Measurements from ENCODE around the gene TNFRSF25. TPM values are rescaled to one million over a fixed set of nuclear protein-coding genes. Genes with fewer than 3 reads are reported as not detected.

Gene TNFRSF25
- total and polyA plus RNA-seq, 10 of the 15 experiments (the other 5 are each of a cell fraction or from before 2014, with no cell fraction given), result 0.23 to 8.6 (median 0.46) TPM; not detected in 5

- no peak overlapping the region for H3K27ac ChIP-seq (ENCODE audit: control insufficient read depth, insufficient read depth)
- H4K20me1 ChIP-seq (ENCODE audit: control insufficient read depth, insufficient read depth), result peaks cover 4% of the 10 kb centered on the region
- H3K4me3 ChIP-seq, result no peak overlapping the region
- POLR2A ChIA-PET, result no interaction called here
- no peak for ATAC-seq
- H3K36me3 ChIP-seq (ENCODE audit: control insufficient read depth in 2 of 2, insufficient read depth in 2 of 2, low read length in 1 of 2), result no peaks in the 10 kb centered on the region
- no peak overlapping the region for H3K4me2 ChIP-seq (ENCODE audit: control insufficient read depth, insufficient read depth)
- no peaks in the 10 kb centered on the region for H3K4me1 ChIP-seq (ENCODE audit: control insufficient read depth, insufficient read depth, low read length)
- H3K27me3 ChIP-seq (replicated peaks in 1 of 2; ENCODE audit: control insufficient read depth in 2 of 2, insufficient read depth in 2 of 2, low read length in 1 of 2), result no peaks in the 10 kb centered on the region; a peak in 2 of 4 replicates
- H2AFZ ChIP-seq (ENCODE audit: control insufficient read depth, low read depth, low read length), result no peak overlapping the region
- H3K79me2 ChIP-seq (ENCODE audit: control insufficient read depth, insufficient read depth, low read length), result no peaks in the 10 kb centered on the region
- H3K9ac ChIP-seq (ENCODE audit: control insufficient read depth, insufficient read depth, low read length), result no peak overlapping the region
- no peak for FAIRE-seq
- intact Hi-C loops (cut with micrococcal nuclease; ENCODE audit: unreplicated experiment) (no loop called here), in situ Hi-C loops (cut with MboI) (no loop called here)
- DNase-seq (ENCODE audit: low read depth, low spot score), result no peak
- BruUV-seq (replicated peaks), result no TSS peak
- TF ChIP-seq NFIC (IDR thresholded peaks at IDR 0.05; ENCODE audit: low read depth, low read length) (no peak), MTA3 (IDR thresholded peaks at IDR 0.05; ENCODE audit: borderline replicate concordance, low read length) (no peak), MXI1 (IDR thresholded peaks at IDR 0.05; ENCODE audit: low read depth, low read length) (no peak), GABPA (IDR thresholded peaks at IDR 0.05; ENCODE audit: low read depth) (no peak)
- RAD21 ChIA-PET (ENCODE audit: unreplicated experiment), result no interaction called here
- no peaks in the 10 kb centered on the region for H3K9me3 ChIP-seq (replicated peaks; ENCODE audit: control insufficient read depth, insufficient read depth, low read length)
- 83% methylated on average over 7 of the region's 7 CpGs for WGBS (ENCODE audit: insufficient coverage, insufficient replicate concordance, low lambda C conversion rate, missing lambda C conversion rate)
- CTCF ChIA-PET, result interaction anchor here (0.8 to 8.0 kb wide), 5 partner anchors 17 to 195 kb away, joined by 4 to 137 read pairs (median 4); partner anchors contain the start of genes ESPN, HES2 and TNFRSF25
- SMC1A ChIA-PET (ENCODE audit: uncharacterized antibody, unreplicated experiment), result no interaction called here
Measured at GRCh38 chr1:6441586-6441985, 24.4 kb downstream of the TNFRSF25 start.

DNA sequence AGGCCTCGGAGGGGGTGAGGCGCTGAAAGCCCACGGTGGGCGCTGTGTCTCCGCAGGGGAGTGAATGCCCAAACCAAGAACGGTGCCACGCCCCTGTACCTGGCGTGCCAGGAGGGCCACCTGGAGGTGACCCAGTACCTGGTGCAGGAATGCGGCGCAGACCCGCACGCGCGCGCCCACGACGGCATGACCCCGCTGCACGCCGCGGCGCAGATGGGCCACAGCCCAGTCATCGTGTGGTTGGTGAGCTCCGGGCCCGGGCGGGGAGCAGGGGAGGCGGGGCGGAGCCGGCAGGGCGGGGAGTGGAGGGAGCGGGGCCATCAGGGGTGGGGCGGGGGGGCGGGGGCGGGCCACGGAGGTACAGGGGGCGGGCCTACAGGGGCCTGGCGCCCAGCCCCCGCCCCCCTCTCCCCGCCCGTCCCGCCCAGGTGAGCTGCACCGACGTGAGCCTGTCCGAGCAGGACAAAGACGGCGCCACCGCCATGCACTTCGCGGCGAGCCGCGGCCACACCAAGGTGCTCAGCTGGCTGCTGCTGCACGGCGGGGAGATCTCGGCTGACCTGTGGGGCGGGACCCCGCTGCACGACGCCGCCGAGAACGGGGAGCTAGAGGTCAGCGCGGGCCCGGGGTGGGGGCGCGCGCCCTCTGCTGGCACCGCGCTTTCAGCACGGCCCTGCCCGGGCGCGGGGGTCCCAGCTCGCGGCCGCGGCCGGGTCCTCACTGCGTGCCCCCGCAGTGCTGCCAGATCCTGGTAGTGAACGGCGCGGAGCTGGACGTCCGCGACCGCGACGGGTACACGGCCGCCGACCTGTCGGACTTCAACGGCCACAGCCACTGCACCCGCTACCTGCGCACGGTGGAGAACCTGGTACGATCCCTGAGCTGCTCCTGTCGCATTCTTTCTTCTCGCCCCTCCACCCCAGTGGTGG, 25.5 kb downstream of the TNFRSF25 start:
- Histone ChIP-seq H3K4me1 (ENCODE audit: control insufficient read depth, insufficient read depth, low read length) (no peaks in the 10 kb centered on the region), H4K20me1 (ENCODE audit: control insufficient read depth, insufficient read depth) (peaks cover 4% of the 10 kb centered on the region), H3K27ac (ENCODE audit: control insufficient read depth, insufficient read depth) (no peak overlapping the region), H2AFZ (ENCODE audit: control insufficient read depth, low read depth, low read length) (no peak overlapping the region), H3K79me2 (ENCODE audit: control insufficient read depth, insufficient read depth, low read length) (no peaks in the 10 kb centered on the region), H3K4me2 (ENCODE audit: control insufficient read depth, insufficient read depth) (no peak overlapping the region), H3K36me3 (ENCODE audit: control insufficient read depth in 2 of 2, insufficient read depth in 2 of 2, low read length in 1 of 2) (no peaks in the 10 kb centered on the region), H3K9ac (ENCODE audit: control insufficient read depth, insufficient read depth, low read length) (no peak overlapping the region), H3K27me3 (replicated peaks in 1 of 2; ENCODE audit: control insufficient read depth in 2 of 2, insufficient read depth in 2 of 2, low read length in 1 of 2) (no peaks in the 10 kb centered on the region; a peak in 1 of 4 replicates), H3K4me3 (no peak overlapping the region), H3K9me3 (replicated peaks; ENCODE audit: control insufficient read depth, insufficient read depth, low read length) (no peaks in the 10 kb centered on the region)
- ChIA-PET RAD21 (ENCODE audit: unreplicated experiment) (interaction anchor here (0.6 to 4.2 kb wide), 4 partner anchors 17 to 50 kb away, joined by 3 to 44 read pairs (median 4); partner anchors contain the start of gene PLEKHG5), POLR2A (no interaction called here), CTCF (interaction anchor here (0.8 to 8.0 kb wide), 10 partner anchors 16 to 194 kb away, joined by 3 to 137 read pairs (median 5); partner anchors contain the start of genes ESPN, HES2 and TNFRSF25), SMC1A (ENCODE audit: uncharacterized antibody, unreplicated experiment) (no interaction called here)
- DNase-seq (ENCODE audit: low read depth, low spot score), result no peak
- FAIRE-seq, result no peak
- no TSS peak for BruUV-seq (replicated peaks)
- 24% methylated on average over 44 of the region's 101 CpGs for WGBS (ENCODE audit: insufficient coverage, insufficient replicate concordance, low lambda C conversion rate, missing lambda C conversion rate)
- ATAC-seq, result peak; percentile 52
- intact Hi-C loops (cut with micrococcal nuclease; ENCODE audit: unreplicated experiment), result no loop called here
- TF ChIP-seq TCF7 (IDR thresholded peaks at IDR 0.05; ENCODE audit: borderline replicate concordance), result no peak
- TF ChIP-seq CTCF (IDR thresholded peaks at IDR 0.05 in 2 of 3, conservative IDR thresholded peaks at IDR 0.05 in 1 of 3; ENCODE audit: control insufficient read depth in 2 of 3, extremely low read depth in 1 of 3, insufficient read depth in 1 of 3, low read depth in 3 of 3, low read length in 3 of 3), result peak in 2 of 3 experiments; percentile 23 to 37; a peak in 3 of 6 replicates
- 0 out of 4 replicates have a peak, but pooled peaks of 1 of the 2 experiments have one; percentile 17 for TF ChIP-seq BHLHE40 (IDR thresholded peaks at IDR 0.05; ENCODE audit: borderline replicate concordance in 1 of 2, low read depth in 2 of 2, low read length in 1 of 2)
- in situ Hi-C loops (cut with MboI), result no loop called here
